Keratinocyte (primary cell): ENCODE results near the gene SUSD4. TPM values are rescaled to one million over a fixed set of nuclear protein-coding genes. Genes with fewer than 3 reads are reported as not detected.

ENCODE experiments used
- DNase-seq: peaks from one replicate; pipeline ENCODE4 v3.0.0-alpha.2; 2011; ENCODE audit warnings: low read depth, missing footprints, low spot score
- FAIRE-seq: peaks from 2 replicates; lab custom pipeline; 2011; peaks lifted over from hg19 to GRCh38; lab: Jason Lieb, UNC
- H2AFZ ChIP-seq: 2 replicates; pipeline ENCODE4 v1.6.0; 2012; ENCODE audit warnings: low read length, control low read depth, inconsistent platforms; ENCODE audit not compliant: control insufficient read depth
- H3K27ac ChIP-seq: 2 replicates; pipeline ENCODE4 v1.5.1; 2011; ENCODE audit warnings: low read length; ENCODE audit not compliant: control insufficient read depth, insufficient read depth
- H3K27me3 ChIP-seq: 3 replicates; pipeline ENCODE4 v1.6.0; 2011; ENCODE audit warnings: low read length; ENCODE audit not compliant: control insufficient read depth, insufficient read depth; ENCODE audit errors: extremely low read depth
- H3K36me3 ChIP-seq, 2 experiments: 2 replicates in 1 of 2; 3 replicates in 1 of 2; pipeline ENCODE4 v1.5.1; 2011; ENCODE audit warnings: low read length in 2 of 2, mild to moderate bottlenecking in 1 of 2; ENCODE audit not compliant: control insufficient read depth in 2 of 2, insufficient read depth in 2 of 2; ENCODE audit errors: extremely low read depth in 1 of 2
- H3K4me1 ChIP-seq: 3 replicates; pipeline ENCODE4 v1.5.1; 2011; ENCODE audit warnings: low read length; ENCODE audit not compliant: control insufficient read depth, insufficient read depth; ENCODE audit errors: extremely low read depth
- H3K4me2 ChIP-seq: 3 replicates; pipeline ENCODE4 v1.6.0; 2011; ENCODE audit warnings: low read depth, low read length; ENCODE audit not compliant: control insufficient read depth, insufficient read depth; ENCODE audit errors: extremely low read depth
- H3K4me3 ChIP-seq, 3 experiments: fragments of 200-600 bp in 1 of 3; sonication (generic) in 1 of 3; 2 replicates in 2 of 3; 3 replicates in 1 of 3; pipeline ENCODE4 v1.5.1; 2011 to 2016; ENCODE audit warnings: low read length in 3 of 3, mild to moderate bottlenecking in 3 of 3, control low read depth in 2 of 3, inconsistent platforms in 1 of 3, low read depth in 1 of 3, mixed read lengths in 1 of 3, mixed run types in 1 of 3, moderate library complexity in 1 of 3; ENCODE audit not compliant: control insufficient read depth in 2 of 3, insufficient read depth in 2 of 3; ENCODE audit errors: extremely low read depth in 1 of 3
- H3K79me2 ChIP-seq: 2 replicates; pipeline ENCODE4 v1.6.0; 2012; ENCODE audit warnings: low read length; ENCODE audit not compliant: control insufficient read depth, insufficient read depth
- H3K9ac ChIP-seq: 3 replicates; pipeline ENCODE4 v1.6.0; 2011; ENCODE audit warnings: low read length; ENCODE audit not compliant: control insufficient read depth, insufficient read depth; ENCODE audit errors: extremely low read depth
- H3K9me1 ChIP-seq: 3 replicates; pipeline ENCODE4 v1.6.0; 2011; ENCODE audit warnings: low read length; ENCODE audit not compliant: control insufficient read depth, insufficient read depth; ENCODE audit errors: extremely low read depth
- H3K9me3 ChIP-seq: 2 replicates; pipeline ENCODE4 v1.5.1; 2012; ENCODE audit warnings: low read depth, low read length; ENCODE audit not compliant: control insufficient read depth
- H4K20me1 ChIP-seq: 3 replicates; pipeline ENCODE4 v1.6.0; 2011; ENCODE audit warnings: low read length; ENCODE audit not compliant: control insufficient read depth, insufficient read depth; ENCODE audit errors: extremely low read depth
- CTCF ChIP-seq, 3 experiments: IDR thresholded peaks in 1 of 3; conservative IDR thresholded peaks in 1 of 3; optimal IDR thresholded peaks in 1 of 3; 2 replicates in 2 of 3; 3 replicates in 1 of 3; pipeline versions ENCODE3 to v1.5.1; 2011; ENCODE audit warnings: low read length in 3 of 3, mild to moderate bottlenecking in 3 of 3, moderate library complexity in 2 of 3, control low read depth in 1 of 3, inconsistent platforms in 1 of 3; ENCODE audit not compliant: insufficient read depth in 2 of 3; ENCODE audit errors: extremely low read depth in 1 of 3
- EZH2 ChIP-seq: IDR thresholded peaks from one replicate; pipeline ENCODE4 v1.6.1; 2012; ENCODE audit warnings: inconsistent platforms, mild to moderate bottlenecking, low read length, moderate library complexity
- dilution Hi-C: fragments of 300-500 bp; cut with MboI; formaldehyde crosslinking; loops from one replicate; pipeline ENCODE4 v1.7.0; 2020; ENCODE audit warnings: low sequenced_read_pairs; ENCODE audit not compliant: extremely low pct_ligation_motif_present
- polyA plus RNA-seq, 5 experiments: library from polyadenylated mRNA; depleted of rRNA in 3 of 5; stranded (reverse) in 3 of 5; stranded (forward) in 1 of 5; unstranded in 1 of 5; fragments of >200 nt; gene quantifications; 1 replicate in 1 of 5; 2 replicates in 3 of 5; 3 replicates in 1 of 5; pipeline versions ENCODE4 v1.2.1 to v1.2.3, GENCODE V29; 2011 to 2012; ENCODE audit warnings: missing spikeins in 2 of 5, low read depth in 1 of 5, low replicate concordance in 1 of 5

SUSD4 gene
- polyA plus RNA-seq, 1 donor (not counting 4 experiments of a cell fraction or from before 2014, with no cell fraction given) = 1.6 TPM

DNA sequence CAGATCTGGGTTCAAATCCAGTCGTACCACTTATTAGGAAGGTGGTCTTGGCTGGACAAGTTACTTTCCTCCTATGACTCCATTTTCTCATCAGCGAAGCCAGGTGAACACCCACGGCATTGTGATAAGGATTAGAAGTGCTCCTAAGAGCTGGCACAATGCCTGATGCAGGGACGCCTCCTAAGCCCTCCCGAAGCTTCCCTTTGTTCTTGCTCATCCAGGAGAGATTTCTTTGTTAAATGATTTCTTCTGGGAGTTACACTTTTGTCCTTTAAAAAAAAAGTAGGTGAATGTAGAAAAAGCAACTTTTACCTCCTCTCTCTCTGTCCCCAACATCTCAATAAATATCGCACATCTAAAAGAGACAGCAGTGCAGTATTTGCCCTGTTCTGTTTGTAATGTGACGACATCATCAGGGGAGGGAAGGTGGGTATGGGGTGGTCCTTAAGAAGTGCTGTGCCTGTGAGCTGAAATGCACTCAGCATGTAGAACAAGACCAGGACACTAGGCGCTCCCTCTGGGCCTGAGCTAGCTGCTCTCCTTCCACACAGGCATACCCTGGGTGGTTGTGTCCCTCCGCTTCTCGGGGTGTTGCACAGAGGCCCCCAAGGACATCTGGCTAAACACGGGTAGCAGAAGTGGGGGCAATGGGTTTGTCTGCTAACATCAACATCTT lies 43.9 kb downstream of the SUSD4 start:
- Histone ChIP-seq H3K9me3 (no peaks in the 10 kb centered on the region), H3K9me1 (no peaks in the 10 kb centered on the region), H3K27me3 (no peaks in the 10 kb centered on the region), H3K4me1 (peaks cover 6% of the 10 kb centered on the region), H2AFZ (no peak overlapping the region), H3K4me2 (no peak overlapping the region), H3K4me3 (no peak overlapping the region), H3K9ac (no peak overlapping the region), H3K79me2 (no peaks in the 10 kb centered on the region), H3K36me3 (no peaks in the 10 kb centered on the region), H4K20me1 (no peaks in the 10 kb centered on the region), H3K27ac (no peak overlapping the region)
- TF ChIP-seq EZH2 (no peak), CTCF (optimal IDR thresholded peaks at IDR 0.05 in 1 of 3, IDR thresholded peaks at IDR 0.05 in 1 of 3, conservative IDR thresholded peaks at IDR 0.05 in 1 of 3; ENCODE audit: extremely low read depth in 1 of 3, insufficient read depth in 2 of 3, low read length in 3 of 3) (no peak)
- FAIRE-seq = no peak
- DNase-seq = no peak
- dilution Hi-C loops = no loop called here

DNA sequence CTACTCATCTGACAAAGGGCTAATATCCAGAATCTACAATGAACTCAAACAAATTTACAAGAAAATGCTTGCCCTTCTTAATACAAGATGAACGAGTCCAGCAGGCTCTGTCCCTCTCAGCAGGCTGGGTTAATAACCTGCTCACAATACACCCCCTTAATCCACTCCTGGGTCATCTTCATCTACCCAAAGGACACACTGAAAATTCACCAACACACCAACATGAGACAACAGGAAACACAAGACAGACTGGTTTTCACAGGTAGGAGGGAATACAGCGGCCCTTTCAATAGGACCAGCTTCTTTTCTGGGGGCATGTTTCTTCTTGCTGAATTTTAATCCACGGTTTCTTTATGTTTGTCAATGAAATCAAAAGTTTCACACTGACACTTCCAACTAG lies 44.6 kb downstream of the SUSD4 start:
- Histone ChIP-seq H3K27ac (no peak overlapping the region), H3K4me2 (no peak overlapping the region), H3K9me3 (no peaks in the 10 kb centered on the region), H3K36me3 (no peaks in the 10 kb centered on the region), H3K27me3 (no peaks in the 10 kb centered on the region), H3K9me1 (no peaks in the 10 kb centered on the region), H2AFZ (no peak overlapping the region), H3K4me1 (peaks cover 6% of the 10 kb centered on the region), H3K4me3 (no peak overlapping the region), H3K9ac (no peak overlapping the region), H4K20me1 (no peaks in the 10 kb centered on the region), H3K79me2 (no peaks in the 10 kb centered on the region)
- FAIRE-seq = no peak
- no peak for DNase-seq
- dilution Hi-C loops = no loop called here
- no peak for TF ChIP-seq CTCF (optimal IDR thresholded peaks at IDR 0.05 in 1 of 3, IDR thresholded peaks at IDR 0.05 in 1 of 3, conservative IDR thresholded peaks at IDR 0.05 in 1 of 3; ENCODE audit: extremely low read depth in 1 of 3, insufficient read depth in 2 of 3, low read length in 3 of 3)
- no peak for TF ChIP-seq EZH2
